GM18519 (cell line): ENCODE measurements around the gene CD99L2.

Source experiments
- ATAC-seq: cut with Tn5 transposase; IDR thresholded peaks from one replicate; pipeline ENCODE4 v1.9.1; 2021; ENCODE audit warnings: mild to moderate bottlenecking, moderate library complexity; ENCODE audit not compliant: unreplicated experiment, low FRiP score

CD99L2 gene

DNA sequence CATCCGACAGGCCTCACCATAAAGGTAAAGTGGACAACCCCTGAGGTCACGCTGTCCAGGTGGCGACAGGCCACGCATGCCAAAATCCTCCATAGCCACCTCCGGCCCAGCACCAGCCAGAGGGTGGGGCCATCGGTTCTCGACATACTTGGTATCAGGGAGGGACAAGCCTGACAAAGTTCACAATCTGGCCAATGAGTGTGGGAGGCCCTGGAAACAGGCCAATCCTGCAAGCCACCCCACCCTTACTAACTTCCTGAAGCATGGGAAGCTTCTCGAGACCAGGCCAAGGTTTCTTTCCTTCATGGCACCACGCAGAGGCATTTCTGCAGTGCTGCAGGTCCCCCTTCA is 131.4 kb downstream of the CD99L2 start:
- no peak for ATAC-seq

DNA sequence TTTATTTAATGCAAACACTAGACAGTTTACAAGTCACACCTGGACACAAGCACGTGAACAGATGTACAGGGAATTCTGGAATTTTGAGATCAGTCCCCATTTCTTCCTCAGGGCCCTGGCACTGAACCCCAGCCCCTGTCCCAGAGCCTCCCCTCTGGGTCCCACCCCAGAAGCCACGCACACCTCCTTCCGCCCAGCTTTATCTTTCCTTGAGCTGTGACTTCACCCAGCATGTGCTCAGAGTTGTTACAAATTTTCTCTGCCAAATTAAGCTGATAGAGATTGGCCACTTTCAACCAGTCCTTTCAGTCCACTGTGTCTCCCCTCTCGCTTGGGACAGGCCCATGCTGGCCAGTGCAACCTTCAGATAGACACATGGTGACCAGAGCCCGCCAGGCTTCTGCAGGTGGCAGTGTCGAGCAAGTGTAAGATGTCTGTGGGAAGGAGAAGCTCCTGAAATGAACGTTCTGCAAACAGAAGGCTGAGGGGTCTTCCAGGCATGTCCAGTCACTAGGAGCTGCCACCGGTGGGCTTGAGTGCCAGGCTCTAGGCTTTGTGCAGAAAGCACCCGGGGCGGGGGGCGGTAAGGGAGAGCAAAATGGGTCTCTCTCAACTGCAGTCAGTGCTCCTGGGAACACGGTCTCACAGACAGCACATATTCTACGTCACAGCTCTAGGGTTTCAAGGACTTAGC is 132.0 kb downstream of the CD99L2 start:
- no peak for ATAC-seq

DNA sequence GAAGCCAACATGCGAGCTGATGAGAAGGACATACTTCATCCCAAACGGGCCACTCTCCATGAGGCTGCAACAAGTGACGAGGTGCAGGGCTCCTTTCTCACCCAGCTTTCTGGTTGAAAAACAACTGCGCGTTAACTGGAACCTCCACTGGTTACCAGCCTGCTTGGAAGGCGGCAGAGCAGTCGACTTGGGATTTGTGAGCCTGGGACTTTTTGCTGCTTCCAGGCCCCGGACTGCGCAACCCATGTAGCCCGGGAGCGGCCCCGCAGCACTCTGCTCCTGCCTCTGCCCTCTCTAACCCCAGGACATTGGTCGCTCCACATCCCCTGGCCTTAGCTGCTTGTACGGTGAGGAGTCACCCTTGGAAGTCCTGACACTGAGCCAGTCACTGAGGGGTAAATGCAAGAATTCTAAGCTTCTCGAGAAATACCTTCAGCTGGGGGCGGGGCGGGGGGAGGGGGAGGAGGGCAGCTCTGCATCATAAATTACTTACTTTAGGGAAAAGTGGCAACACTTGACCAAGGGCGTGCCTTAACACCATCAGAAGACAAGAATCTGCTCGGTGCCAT is 132.6 kb downstream of the CD99L2 start:
- ATAC-seq: no peak

GRCh38 chrX:150765237-150765636 is 133.2 kb downstream of the CD99L2 start:
- ATAC-seq: no peak

- ATAC-seq: no peak
These were observed 134.7 kb downstream of the CD99L2 start for GRCh38 chrX:150763810-150764209.

- no peak for ATAC-seq
These were observed 135.1 kb downstream of the CD99L2 start for GRCh38 chrX:150763303-150763797.

DNA sequence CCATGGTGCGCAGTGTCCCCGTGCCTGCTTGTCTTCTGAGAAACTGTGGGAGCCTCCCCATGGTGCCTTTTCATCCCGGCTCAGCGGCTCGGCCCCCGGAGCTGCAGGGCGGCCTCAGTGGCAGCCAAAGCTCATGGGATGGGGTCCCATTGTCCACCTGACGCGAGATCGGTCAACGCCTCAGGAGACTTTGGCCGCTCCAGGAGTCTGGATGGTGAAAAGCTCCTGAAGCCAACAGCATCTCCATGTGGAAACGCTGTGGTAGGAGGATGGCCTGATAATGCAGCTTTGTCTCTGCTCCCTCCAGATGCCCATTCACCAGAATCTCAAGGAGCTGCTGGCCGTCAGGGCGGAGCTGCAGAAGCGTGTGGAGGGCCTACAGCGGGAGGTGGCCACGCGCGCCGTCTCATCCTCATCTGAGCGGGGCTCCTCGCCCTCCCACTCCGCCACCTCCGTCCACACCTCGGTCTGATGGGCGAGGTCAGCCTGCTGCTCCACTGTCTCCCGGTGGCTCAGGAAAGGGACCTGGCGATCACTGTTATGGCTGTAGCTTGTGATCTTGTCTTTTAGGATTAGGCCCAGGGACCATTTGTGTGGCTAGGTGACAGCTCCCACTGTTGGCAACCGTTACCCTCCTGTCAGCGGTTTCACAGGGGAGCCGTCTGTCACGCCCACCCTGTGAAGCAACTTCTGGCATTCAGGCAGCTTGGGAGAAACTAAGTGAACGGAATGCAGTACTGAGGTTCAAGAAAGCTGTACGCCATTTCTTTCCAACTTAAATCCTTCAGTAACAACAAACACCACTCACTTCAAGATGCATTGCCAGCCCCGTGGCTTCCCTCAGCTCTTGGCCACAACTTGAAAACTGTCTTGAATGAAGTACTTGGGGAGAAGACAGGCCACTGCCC is 136.0 kb downstream of the CD99L2 start:
- ATAC-seq: no peak

- ATAC-seq: no peak
These were observed 136.7 kb downstream of the CD99L2 start for GRCh38 chrX:150761819-150762216.

GRCh38 chrX:150761176-150761818 is 137.2 kb downstream of the CD99L2 start:
- no peak for ATAC-seq

DNA sequence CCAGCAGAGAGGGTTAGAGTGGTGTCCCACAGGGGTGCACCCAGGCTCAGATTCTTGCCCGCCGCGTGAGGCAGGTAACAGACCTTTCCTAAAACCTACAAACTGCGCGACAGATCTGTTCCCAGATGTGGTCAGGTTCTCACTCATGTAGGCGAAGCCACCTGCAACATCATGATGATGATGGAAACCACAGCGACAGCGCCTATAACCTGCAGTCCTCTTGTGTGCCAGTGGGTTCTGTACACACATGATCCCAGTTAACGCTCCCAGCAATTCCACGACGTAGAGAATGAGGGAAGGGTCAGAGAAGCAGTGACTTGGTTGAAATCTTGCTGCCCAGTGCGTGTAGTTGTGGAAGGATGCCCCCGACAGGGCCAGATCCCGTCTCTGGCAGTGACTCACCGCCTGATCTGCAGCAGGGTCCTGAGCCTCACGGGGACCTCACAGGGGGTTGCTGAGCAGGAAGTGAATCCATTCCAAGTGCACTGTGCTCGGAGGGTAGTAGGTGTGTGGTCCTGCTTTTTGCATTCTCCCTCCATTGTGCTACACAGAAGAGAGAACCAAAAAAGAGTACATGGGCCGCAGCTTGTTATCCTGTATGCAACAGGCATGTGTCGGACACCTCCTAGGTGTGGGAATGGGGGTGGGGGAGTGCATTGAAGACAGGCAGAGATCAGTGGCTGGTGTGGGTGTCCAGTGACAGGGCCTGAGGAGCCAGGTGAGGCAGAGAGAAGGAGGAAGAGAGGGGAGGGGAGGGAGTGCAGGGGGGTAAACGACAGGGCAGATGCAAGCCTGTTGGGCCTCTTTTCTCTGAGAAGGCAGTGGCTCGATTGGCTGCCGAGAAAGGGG is 138.7 kb downstream of the CD99L2 start:
- ATAC-seq: no peak

GRCh38 chrX:150757371-150757770 is 141.1 kb downstream of the CD99L2 start:
- no peak for ATAC-seq

DNA sequence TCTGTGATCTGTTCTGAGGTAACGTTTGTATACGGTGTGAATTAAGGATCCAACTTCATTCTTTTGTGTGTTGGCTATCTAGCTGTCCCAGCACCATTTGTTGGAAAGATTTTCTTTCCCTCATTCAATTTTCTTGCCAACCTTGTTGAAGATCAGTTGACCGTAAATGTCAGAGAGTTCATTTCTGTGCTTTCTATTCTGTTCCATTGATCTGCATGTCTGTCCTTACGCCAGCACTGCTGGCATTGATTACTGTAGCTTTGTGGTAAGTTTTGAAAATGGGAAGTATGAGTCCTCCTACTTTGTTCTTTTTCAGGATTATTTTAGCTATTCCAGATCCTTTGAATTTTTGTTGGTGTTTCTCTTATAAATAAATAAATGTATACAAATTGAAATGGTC is 144.5 kb downstream of the CD99L2 start:
- ATAC-seq: no peak

DNA sequence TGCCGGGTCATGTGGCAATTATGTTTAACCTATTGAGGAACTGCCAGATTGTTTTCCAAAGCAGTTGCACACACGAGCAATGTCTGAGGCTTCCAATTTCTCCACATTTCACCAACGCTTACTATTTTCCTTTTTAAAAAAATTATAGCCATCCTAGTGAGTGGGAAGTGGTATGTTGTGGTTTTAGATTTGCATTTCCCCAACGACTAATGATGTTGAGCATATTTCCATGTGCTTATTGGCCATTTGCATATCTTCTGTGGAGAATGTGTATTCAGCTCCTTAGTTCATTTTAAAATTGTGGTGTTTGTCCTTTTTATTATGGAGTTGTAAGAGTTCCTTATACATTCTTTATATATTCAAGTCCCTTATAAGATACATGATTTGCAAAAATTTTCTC is 145.1 kb downstream of the CD99L2 start:
- no peak for ATAC-seq

GRCh38 chrX:150752124-150752523 is 146.3 kb downstream of the CD99L2 start:
- ATAC-seq: no peak

DNA sequence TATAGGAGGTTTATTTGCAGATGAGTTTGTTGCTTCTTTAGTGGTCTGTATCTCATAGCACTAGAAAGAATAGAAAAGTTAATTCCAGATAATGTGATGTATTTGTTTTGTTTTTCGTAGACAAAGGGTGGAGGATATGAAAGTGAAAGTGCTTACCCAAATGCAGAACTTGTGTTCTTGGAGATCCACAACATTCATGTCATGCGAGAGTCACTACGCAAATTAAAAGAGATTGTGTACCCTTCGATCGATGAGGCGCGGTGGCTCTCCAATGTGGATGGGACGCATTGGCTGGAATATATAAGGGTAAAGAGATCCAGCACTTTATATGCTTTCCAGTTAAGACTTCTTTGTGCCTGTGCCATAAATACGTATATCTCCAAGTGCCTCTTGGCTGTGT is 162.0 kb downstream of the CD99L2 start:
- ATAC-seq: no peak

GRCh38 chrX:150731795-150732194 is 166.7 kb downstream of the CD99L2 start:
- no peak for ATAC-seq

DNA sequence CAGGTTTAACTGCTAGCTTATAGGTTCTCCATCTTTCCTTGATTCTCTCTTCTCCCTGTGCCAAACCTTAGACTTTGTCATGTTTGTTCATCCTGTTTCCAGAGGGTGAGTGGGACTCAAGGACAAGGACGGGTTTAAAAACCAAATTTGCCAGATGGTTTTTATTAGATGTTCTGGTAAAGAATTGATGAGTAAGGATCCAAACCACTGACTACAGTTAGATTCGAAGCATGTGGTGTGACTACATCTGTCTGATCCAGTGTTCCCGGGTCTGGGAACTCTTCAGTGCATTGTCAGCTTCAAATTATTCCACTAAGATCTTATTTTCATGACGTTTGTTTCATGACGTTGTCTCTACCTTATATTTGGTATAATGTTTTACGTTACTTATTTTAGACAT is 167.7 kb downstream of the CD99L2 start:
- no peak for ATAC-seq

DNA sequence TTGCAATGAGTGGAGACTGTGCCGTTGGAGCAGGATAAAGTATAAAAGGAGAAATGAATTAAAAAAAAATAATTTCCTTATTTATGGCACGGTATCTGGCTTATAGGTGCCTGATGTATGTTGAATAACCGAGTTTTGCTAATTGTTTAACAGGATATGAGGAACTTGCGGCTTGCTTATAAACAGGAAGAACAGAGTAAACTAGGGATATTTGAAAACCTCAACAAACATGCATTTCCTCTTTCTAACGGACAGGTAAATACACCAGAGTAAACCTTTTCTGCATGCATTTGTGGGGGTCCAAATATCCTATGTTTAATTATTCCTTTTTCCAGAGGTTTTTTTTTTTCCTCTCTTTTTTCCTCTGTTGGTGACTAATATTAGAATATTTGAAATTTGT is 168.5 kb downstream of the CD99L2 start:
- no peak for ATAC-seq

DNA sequence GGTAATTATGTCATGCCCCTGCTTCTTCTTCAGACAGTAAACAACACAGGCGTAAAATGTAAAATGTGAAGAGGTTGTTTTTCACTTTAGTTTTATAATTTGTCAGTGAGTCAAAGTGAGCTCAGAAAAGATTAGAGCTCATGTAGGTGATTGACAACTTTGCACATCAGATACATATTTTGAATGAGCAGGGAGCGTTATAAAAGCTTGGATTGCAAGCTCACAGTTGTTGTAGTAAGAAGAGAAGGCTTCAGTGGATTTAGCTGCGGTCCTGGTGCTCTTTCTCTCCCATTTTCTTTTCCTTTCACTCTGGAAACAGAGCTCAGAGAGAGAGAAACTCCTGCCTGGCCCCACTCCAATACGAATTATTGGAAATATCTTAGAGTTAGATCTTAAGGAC is 178.8 kb downstream of the CD99L2 start:
- no peak for ATAC-seq
